D341Med (cell line): ENCODE data around the gene USP28.

Experiments used
- DNase-seq: peaks from one replicate; pipeline ENCODE4 v3.0.0; 2012; ENCODE audit warnings: low spot score

USP28 gene

GRCh38 chr11:113877670-113878055, 2.3 kb upstream of the USP28 start:
- DNase-seq: no peak

- DNase-seq: no peak
These were observed 1.7 kb upstream of the USP28 start for GRCh38 chr11:113876798-113877669.

GRCh38 chr11:113876074-113876797, 864 bp upstream of the USP28 start:
- no peak for DNase-seq

GRCh38 chr11:113874581-113875233, 665 bp downstream of the USP28 start:
- DNase-seq: no peak

DNA sequence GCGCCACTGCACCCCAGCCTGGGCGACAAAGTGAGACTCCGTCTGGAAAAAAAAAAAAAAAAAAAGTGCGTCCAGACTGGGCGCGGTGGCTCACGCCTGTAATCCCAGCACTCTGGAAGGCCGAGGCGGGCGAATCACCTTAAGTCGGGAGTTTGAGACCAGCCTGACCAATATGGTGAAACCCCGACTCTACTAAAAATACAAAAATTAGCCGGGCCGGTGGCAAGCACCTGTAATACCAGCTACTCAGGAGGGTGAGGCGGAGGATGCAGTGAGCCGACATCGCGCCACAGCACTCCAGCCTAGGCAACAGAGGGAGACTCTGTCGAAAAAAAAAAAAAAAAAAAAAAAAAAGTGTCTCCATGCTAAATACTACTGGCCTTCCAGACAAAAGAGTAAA, 1.3 kb downstream of the USP28 start:
- no peak for DNase-seq

- no peak for DNase-seq
These were observed 2.1 kb downstream of the USP28 start for GRCh38 chr11:113873236-113873626.

GRCh38 chr11:113871336-113871735, 4.0 kb downstream of the USP28 start:
- DNase-seq: no peak

DNA sequence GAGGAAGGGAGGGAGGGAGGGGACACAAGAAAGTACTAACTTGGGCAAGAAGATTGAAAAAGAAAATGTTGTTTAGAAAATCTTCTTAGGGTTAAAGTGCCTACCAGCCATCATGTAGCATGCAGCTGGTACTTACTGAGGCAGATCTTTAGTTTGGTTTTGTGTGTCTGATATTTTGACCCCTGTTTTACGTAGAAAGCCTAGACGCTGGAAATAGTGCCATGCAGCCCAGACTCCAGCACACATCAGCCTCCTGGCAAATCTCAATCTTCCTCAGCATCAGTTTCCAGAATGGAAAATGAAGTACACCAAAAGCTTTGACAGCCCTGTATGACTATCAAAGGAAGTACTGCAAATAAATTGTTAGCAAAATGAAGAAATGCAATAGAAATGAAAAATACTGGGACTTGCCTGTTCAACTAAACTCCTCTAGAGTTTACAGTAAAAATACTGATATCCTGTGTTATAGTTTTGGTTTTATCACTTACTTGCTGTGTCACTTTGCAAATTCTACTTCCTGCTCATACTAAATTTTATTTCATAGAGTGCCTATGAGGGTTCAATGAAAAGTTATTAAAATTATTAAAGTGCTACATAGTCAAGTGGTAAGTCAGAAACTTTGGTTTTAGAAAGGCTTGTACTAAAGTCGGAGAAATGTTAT, 7.4 kb downstream of the USP28 start:
- DNase-seq: no peak

- no peak for DNase-seq
These were observed 9.5 kb downstream of the USP28 start for GRCh38 chr11:113865873-113866272.

DNA sequence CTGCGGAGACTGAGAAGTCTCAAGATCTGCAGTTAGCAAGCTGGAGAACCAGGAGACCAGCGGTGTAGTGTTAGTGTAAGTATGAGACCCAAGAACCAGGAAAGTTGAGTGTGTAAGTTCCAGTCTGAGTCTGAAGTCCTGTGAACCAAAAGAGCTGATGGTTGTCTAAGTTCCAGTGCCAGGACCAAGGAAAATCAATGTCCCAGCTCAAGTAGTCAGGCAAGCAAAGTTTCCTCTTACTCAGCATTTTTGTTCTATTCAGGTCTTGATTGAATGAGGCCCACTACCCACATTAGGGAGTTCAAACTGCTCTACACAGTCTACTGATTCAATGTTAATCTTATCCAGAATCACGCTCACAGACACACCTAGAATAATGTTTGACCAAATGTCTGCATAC, 11.0 kb downstream of the USP28 start:
- DNase-seq: no peak

GRCh38 chr11:113862435-113862834, 12.9 kb downstream of the USP28 start:
- no peak for DNase-seq

DNA sequence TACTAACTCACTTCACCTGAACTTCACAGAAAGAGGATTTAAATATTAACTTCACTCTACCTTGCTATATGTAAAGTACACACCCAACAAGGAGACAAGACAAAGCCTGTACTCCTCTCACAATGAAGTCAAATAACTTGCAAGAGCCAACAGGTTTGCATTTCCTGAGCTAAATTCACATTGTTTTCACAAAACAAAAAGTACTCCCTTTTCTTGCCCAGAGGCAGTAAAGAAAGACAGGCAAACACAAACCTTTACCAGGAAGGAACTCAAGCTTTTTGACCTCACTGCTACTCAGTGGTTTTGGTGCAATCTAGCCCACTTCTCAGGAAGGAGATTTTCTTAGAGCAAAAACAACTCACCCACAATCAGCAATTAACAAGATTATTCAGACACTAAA, 15.7 kb downstream of the USP28 start:
- DNase-seq: no peak

DNA sequence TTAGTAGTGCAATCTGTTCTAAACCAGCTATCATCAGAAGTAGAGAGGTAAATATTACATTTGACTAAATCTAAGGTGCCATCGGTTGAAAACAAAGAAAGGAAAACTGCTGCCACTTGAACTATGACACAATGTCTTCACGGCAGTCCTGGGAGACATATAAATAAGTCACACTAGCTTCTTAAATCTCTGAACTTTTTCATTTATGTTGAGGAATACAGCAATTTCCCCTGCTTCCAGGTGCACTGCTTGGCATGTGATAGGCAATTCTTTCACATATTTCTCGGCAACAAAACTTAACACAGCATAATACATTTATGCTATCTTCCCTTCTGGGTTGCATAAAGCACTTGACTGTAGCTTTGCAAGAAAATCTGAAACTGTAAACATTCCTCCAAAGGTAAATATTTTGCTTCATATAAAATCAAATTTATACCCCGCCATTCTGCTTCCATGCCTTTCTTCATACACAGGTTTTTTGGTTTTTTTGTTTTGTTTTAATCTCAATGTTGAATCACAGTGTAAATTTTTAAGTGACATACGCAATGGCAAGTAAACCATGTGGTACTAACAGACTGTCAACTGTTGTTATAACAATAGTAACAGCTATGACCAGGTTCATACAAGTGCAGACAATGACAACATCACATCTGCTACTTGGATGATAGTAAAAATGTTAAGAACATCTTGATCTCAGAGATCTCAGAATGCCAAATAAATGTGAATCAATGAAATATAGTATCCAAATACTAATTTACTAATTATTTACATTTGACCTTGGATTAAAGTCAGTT, 18.2 kb downstream of the USP28 start:
- DNase-seq: no peak

DNA sequence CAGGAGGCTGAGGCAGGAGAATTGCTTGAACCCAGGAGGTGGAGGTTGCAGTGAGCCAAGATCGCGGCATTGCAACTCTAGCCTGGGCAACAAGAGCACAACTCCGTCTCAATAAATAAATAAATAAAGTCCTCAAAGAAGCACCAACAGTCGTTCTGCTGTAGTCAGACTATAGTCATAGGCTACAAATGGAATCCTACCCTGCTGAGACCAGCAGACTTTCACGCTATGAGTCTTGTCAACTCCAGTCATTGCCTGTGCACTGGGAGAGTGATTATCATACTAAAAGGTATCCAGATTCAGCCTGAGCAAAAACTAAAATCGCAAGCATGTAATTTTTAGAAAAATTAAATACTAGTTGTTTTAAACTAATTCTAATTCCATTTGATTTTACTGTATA, 19.6 kb downstream of the USP28 start:
- DNase-seq: no peak

- DNase-seq: no peak
These were observed 25.2 kb downstream of the USP28 start for GRCh38 chr11:113850188-113850587.

DNA sequence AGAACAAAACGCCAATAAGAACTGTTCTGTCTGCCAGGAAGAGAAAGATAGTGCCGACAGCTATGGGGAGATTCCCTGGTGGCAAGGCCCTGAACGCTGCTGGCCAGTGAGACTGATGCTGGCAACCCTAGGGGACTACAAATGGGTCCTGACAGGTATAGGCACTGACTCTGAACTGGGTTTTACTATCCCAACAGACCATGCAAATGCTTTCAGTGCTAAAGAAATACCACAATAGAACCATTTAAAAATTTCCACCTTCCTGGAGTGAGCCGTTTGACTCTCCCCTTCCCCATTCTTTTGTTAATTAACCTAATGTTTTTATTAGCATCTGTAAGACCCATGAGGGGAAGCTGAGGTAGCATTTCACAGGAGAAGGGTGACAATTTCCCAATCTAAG, 25.7 kb downstream of the USP28 start:
- no peak for DNase-seq

DNA sequence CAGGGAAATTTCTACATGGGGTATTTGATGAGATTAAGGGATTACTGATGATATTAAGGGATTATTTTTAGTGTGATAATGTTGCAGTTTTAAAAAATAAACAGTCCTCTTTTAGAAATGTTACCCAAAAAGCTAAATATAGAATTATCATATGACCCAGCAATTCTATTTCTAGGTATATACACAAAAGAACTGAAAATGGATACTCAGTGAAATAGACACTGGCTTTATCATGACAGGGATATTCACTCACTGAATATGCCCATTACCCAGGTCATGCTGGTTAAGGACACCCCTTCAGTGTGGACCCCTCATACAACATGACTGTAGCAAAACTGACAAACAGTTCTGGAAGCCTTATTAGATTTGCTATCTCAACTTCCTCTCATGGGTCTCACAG, 27.8 kb downstream of the USP28 start:
- no peak for DNase-seq

GRCh38 chr11:113847111-113847510, 28.3 kb downstream of the USP28 start:
- DNase-seq: no peak

DNA sequence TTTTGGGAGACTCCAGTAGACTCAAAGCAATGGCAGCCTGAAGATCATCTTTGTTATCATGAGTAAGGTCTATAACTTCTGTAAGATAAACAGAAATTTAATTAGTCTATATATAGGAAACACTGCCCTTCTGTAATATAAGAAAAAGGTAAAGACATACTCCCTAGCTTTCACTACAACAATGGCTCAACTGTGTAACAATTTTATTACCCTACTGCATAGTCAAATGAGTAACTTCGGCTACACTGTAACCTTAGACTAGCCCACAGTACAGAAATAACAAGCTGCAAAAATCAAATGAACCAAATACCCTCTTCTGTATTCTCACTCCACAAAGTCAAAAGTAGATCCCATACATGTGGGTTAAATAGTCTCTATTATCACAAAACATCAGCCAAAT, 33.7 kb downstream of the USP28 start:
- DNase-seq: no peak

- no peak for DNase-seq
These were observed 34.3 kb downstream of the USP28 start for GRCh38 chr11:113840932-113841664.

DNA sequence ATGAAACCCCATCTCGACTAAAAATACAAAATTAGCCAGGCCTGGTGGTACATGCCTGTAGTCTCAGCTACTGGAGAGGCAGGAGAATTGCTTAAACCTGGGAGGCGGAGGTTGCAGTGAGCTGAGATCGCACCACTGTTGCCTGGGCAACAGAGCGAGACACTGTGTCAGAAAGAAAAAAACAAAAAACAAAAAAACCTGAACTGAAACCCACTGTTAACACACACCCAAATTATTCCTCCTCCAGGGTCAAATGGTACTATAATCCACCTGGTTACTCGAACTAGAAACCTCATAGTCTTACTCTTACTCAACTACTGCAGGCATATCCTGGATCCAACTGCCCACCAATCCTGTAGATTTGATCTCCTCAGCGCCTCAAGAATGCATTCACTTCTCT, 35.5 kb downstream of the USP28 start:
- DNase-seq: no peak
